HepG2 (cell line): ENCODE results near the gene LTA4H. TPM values are rescaled to one million over a fixed set of nuclear protein-coding genes. Genes with fewer than 3 reads are reported as not detected.

Source experiments
- ATAC-seq: fragments of 200-7000 bp; cut with Tn5 transposase; 3 replicates; pipeline ENCODE4 v1.9.1; 2020; ENCODE audit warnings: mild to moderate bottlenecking, moderate library complexity
- BruUV-seq: library from RNA; stranded (reverse); fragments of 400-500 nt; replicated peaks from 2 replicates; lab custom pipeline; 2021; lab: Mats Ljungman, UMichigan
- CTCF ChIA-PET: fragments of 300-600 bp; formaldehyde crosslinking; extraction: SDS; loops from one replicate; lab custom pipeline; 2021; ENCODE audit warnings: low total read pairs, inconsistent platforms, low intra/inter-chr PET ratio; lab: Yijun Ruan, JAX
- POLR2A ChIA-PET: fragments of 350-600 bp; sonication (Branson Sonifier 250); formaldehyde crosslinking; loops from one replicate; lab custom pipeline; 2020; ENCODE audit warnings: antibody characterized with exemption, inconsistent platforms; lab: Yijun Ruan, JAX
- DNase-seq: peaks from one replicate; pipeline ENCODE4 v3.0.0-alpha.2; 2015; ENCODE audit warnings: low spot score
- FAIRE-seq: peaks from 3 replicates; lab custom pipeline; 2011; peaks lifted over from hg19 to GRCh38; lab: Jason Lieb, UNC
- H2AFZ ChIP-seq: one replicate; pipeline ENCODE4 v1.6.1; 2011; ENCODE audit warnings: low read length, inconsistent platforms
- H3K27ac ChIP-seq: fragments of 300-600 bp; 3 replicates; pipeline ENCODE4 v1.8.0; 2011; ENCODE audit warnings: mixed run types, mild to moderate bottlenecking, mixed read lengths, low read length, inconsistent platforms; ENCODE audit not compliant: insufficient read depth; ENCODE audit errors: extremely low read length
- H3K27me3 ChIP-seq, 2 experiments: fragments of 200-600 bp in 1 of 2; 2 replicates in 1 of 2; 3 replicates in 1 of 2; pipeline versions ENCODE4 v1.6.0 to v1.8.0; 2011; ENCODE audit warnings: low read length in 2 of 2, mild to moderate bottlenecking in 2 of 2, moderate library complexity in 2 of 2, inconsistent platforms in 1 of 2; ENCODE audit not compliant: insufficient read depth in 2 of 2, control insufficient read depth in 1 of 2
- H3K36me3 ChIP-seq, 2 experiments: fragments of 200-600 bp in 1 of 2; replicated peaks in 1 of 2; 2 replicates in 1 of 2; 3 replicates in 1 of 2; pipeline versions ENCODE4 v1.5.1 to v1.8.0; 2011; ENCODE audit warnings: low read length in 2 of 2, inconsistent platforms in 1 of 2; ENCODE audit not compliant: insufficient read depth in 2 of 2, control insufficient read depth in 1 of 2
- H3K4me1 ChIP-seq: 2 replicates; pipeline ENCODE4 v1.5.1; 2012; ENCODE audit warnings: low read length, inconsistent platforms; ENCODE audit not compliant: insufficient read depth
- H3K4me2 ChIP-seq: 2 replicates; pipeline ENCODE4 v1.6.0; 2011; ENCODE audit warnings: low read depth, low read length, inconsistent platforms
- H3K4me3 ChIP-seq, 3 experiments: fragments of 200-600 bp in 1 of 3; sonication (generic), shearing (Covaris generic) in 1 of 3; replicated peaks in 1 of 3; 2 replicates each; pipeline ENCODE4 v1.5.1; 2011 to 2016; ENCODE audit warnings: low read length in 3 of 3, inconsistent platforms in 2 of 3, low read depth in 2 of 3, mild to moderate bottlenecking in 2 of 3, control low read depth in 1 of 3, mixed read lengths in 1 of 3; ENCODE audit not compliant: insufficient read depth in 1 of 3
- H3K79me2 ChIP-seq: one replicate; pipeline ENCODE4 v1.6.1; 2011; ENCODE audit warnings: low read length, inconsistent platforms; ENCODE audit not compliant: insufficient read depth
- H3K9ac ChIP-seq: 2 replicates; pipeline ENCODE4 v1.6.0; 2011; ENCODE audit warnings: mild to moderate bottlenecking, low read depth, low read length, inconsistent platforms; ENCODE audit not compliant: insufficient read depth
- H3K9me3 ChIP-seq: 2 replicates; pipeline ENCODE4 v1.5.1; 2012; ENCODE audit warnings: mild to moderate bottlenecking, low read length
- H4K20me1 ChIP-seq: 2 replicates; pipeline ENCODE4 v1.6.0; 2011; ENCODE audit warnings: inconsistent platforms, mild to moderate bottlenecking, low read length, moderate library complexity; ENCODE audit not compliant: insufficient read depth
- ARNTL ChIP-seq: sonication (generic); formaldehyde crosslinking; IDR thresholded peaks from 2 replicates; pipeline ENCODE4 v1.4.0; 2020; ENCODE audit warnings: mild to moderate bottlenecking, missing genetic modification reagents
- ATF7 ChIP-seq, 2 experiments: fragments of 450-650 bp in 1 of 2; sonication (generic) in 1 of 2; formaldehyde crosslinking in 1 of 2; IDR thresholded peaks; 2 replicates each; pipeline versions ENCODE4 v1.4.0 to v1.6.1; 2016 to 2020; ENCODE audit warnings: antibody characterized with exemption in 1 of 2, mild to moderate bottlenecking in 1 of 2, missing genetic modification reagents in 1 of 2
- CEBPZ ChIP-seq: IDR thresholded peaks from 2 replicates; pipeline ENCODE4 v1.6.1; 2012; ENCODE audit warnings: low read length, improper control_type of control experiment
- ELF3 ChIP-seq: IDR thresholded peaks from 2 replicates; pipeline ENCODE4 v1.6.1; 2016; ENCODE audit warnings: missing genetic modification reagents, missing compliant biosample characterization
- NFYB ChIP-seq: sonication (generic); formaldehyde crosslinking; IDR thresholded peaks from 2 replicates; pipeline ENCODE4 v1.4.0; 2020; ENCODE audit warnings: missing genetic modification reagents
- SAFB2 ChIP-seq: sonication (generic); formaldehyde crosslinking; IDR thresholded peaks from 2 replicates; pipeline ENCODE4 v1.5.1; 2020; ENCODE audit warnings: missing genetic modification reagents, low read depth, mild to moderate bottlenecking, borderline replicate concordance
- SP140L ChIP-seq: sonication (generic); formaldehyde crosslinking; IDR thresholded peaks from 2 replicates; pipeline ENCODE4 v1.4.0; 2020; ENCODE audit warnings: missing genetic modification reagents, borderline replicate concordance
- ZMAT5 ChIP-seq: sonication (generic); formaldehyde crosslinking; IDR thresholded peaks from 2 replicates; pipeline ENCODE4 v1.5.0; 2020; ENCODE audit warnings: mild to moderate bottlenecking, low read depth, missing genetic modification reagents, borderline replicate concordance
- ZNF598 ChIP-seq: sonication (generic); formaldehyde crosslinking; IDR thresholded peaks from 2 replicates; pipeline ENCODE4 v1.5.1; 2020; ENCODE audit warnings: mild to moderate bottlenecking, missing genetic modification reagents, borderline replicate concordance
- WGBS: methylation state at CpG from one replicate; pipeline ENCODE4 v1.1.6; 2017; ENCODE audit warnings: low lambda C conversion rate; 5-methylcytosine and 5-hydroxymethylcytosine counted together
- in situ Hi-C: cut with HindIII; loops from 2 replicates; pipeline ENCODE4 v1.10.0; 2017; ENCODE audit warnings: low pct_unique_long_range_greater_than_20kb; ENCODE audit not compliant: extremely low pct_ligation_motif_present
- intact Hi-C: fragments of 100-400 bp; cut with micrococcal nuclease; formaldehyde crosslinking; loops from one replicate; pipeline ENCODE4 v1.10.0; 2022; ENCODE audit not compliant: unreplicated experiment
- polyA plus RNA-seq, 8 experiments: library from polyadenylated mRNA; depleted of rRNA in 3 of 8; stranded (reverse) in 7 of 8; unstranded in 1 of 8; fragments of >200 nt; fragmentation: Illumina TruSeq in 4 of 8; extraction: Trizol in 4 of 8; gene quantifications; 2 replicates each; pipeline versions ENCODE4 v1.2.1 to v1.2.3, GENCODE V29; 2011 to 2016; ENCODE audit warnings: low read depth in 4 of 8, missing spikeins in 1 of 8, mixed read lengths in 1 of 8; ENCODE audit not compliant: insufficient read depth in 1 of 8
- total RNA-seq, 5 experiments: library from RNA; depleted of rRNA; stranded (reverse); fragments of >200 nt; fragmentation: Illumina TruSeq; extraction: Trizol; gene quantifications; 2 replicates each; pipeline ENCODE4 v1.2.3, GENCODE V29; 2016; ENCODE audit warnings: low read depth in 1 of 5

The LTA4H gene
- total and polyA plus RNA-seq, 2 of the 13 experiments (the other 11 are each of a cell fraction or from before 2014, with no cell fraction given), result 87.5 to 90.4 TPM

GRCh38 chr12:95994476-95994875, 40.9 kb downstream of the LTA4H start:
- Histone ChIP-seq H3K79me2 (no peaks in the 10 kb centered on the region), H2AFZ (no peak overlapping the region), H3K4me3 (no peak overlapping the region; a peak in 1 of 6 replicates), H3K36me3 (no peaks in the 10 kb centered on the region; a peak in 1 of 5 replicates), H3K9me3 (no peaks in the 10 kb centered on the region), H3K9ac (no peak overlapping the region), H3K4me2 (peak overlapping the region; percentile 72; the same call in 1 of the 2 replicates), H3K27ac (no peak overlapping the region), H4K20me1 (no peaks in the 10 kb centered on the region), H3K4me1 (peaks cover 54% of the 10 kb centered on the region), H3K27me3 (no peaks in the 10 kb centered on the region)
- FAIRE-seq, result no peak
- intact Hi-C loops (no loop called here), in situ Hi-C loops (loop anchor here (25.0 kb wide), 1 partner anchor 407 kb away; no protein-coding TSS in a partner anchor)
- POLR2A ChIA-PET, result interaction anchor here (1.1 to 5.2 kb wide), 5 partner anchors 20 to 51 kb away, joined by 3 to 43 read pairs (median 24); partner anchors contain the start of genes AMDHD1 and CCDC38
- BruUV-seq, result no TSS peak
- CTCF ChIA-PET, result no interaction called here
- peak; percentile 40; the same call in 1 of the 2 replicates for TF ChIP-seq ZNF598 (CRISPR knock-in tag)
- TF ChIP-seq ZMAT5 (CRISPR knock-in tag), result no peak
- DNase-seq, result no peak
- WGBS, result 89% methylated on average over 4 of the region's 5 CpGs
- no peak for ATAC-seq

DNA sequence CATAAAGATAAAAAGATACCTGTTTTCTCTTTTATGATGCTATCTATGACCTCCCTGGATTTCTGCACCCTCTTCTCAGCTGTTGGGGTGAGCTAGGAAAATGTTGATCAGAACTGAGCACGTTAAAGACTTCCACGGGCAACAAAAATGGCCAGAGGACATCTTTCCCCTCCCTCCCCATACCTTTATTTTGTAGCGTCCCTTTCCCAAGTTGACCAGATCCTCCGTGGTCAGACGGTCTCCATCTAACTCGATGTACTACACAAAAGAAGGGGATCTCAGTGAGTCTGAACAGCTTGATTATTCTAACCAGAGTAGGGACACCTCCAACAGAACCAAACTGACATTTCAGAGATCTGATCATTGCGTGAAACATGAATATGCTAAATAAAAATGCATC, 41.5 kb downstream of the LTA4H start:
- WGBS, result 91% methylated on average over 7 of the region's 7 CpGs
- DNase-seq (no peak), FAIRE-seq (no peak), ATAC-seq (no peak)
- ChIA-PET POLR2A (interaction anchor here (1.2 to 5.2 kb wide), 3 partner anchors 19 to 51 kb away, joined by 3 to 43 read pairs (median 30); partner anchors contain the start of genes AMDHD1 and CCDC38), CTCF (no interaction called here)
- no peaks in the 10 kb centered on the region for H3K27me3 ChIP-seq
- no peaks in the 10 kb centered on the region for H3K9me3 ChIP-seq
- no peaks in the 10 kb centered on the region for H4K20me1 ChIP-seq
- peaks cover 51% of the 10 kb centered on the region for H3K4me1 ChIP-seq
- no peak overlapping the region for H3K4me3 ChIP-seq
- H3K9ac ChIP-seq, result no peak overlapping the region
- intact Hi-C loops (no loop called here), in situ Hi-C loops (loop anchor here (25.0 kb wide), 1 partner anchor 407 kb away; no protein-coding TSS in a partner anchor)
- no peak overlapping the region for H2AFZ ChIP-seq
- H3K27ac ChIP-seq, result no peak overlapping the region
- no TSS peak for BruUV-seq
- H3K36me3 ChIP-seq, result no peaks in the 10 kb centered on the region; a peak in 1 of 5 replicates
- H3K79me2 ChIP-seq, result no peaks in the 10 kb centered on the region
- 0 out of 2 replicates have a peak overlapping the region, but pooled peaks have one; percentile 11 for H3K4me2 ChIP-seq
- TF ChIP-seq ELF3, result no peak
- TF ChIP-seq CEBPZ, result no peak
- TF ChIP-seq ATF7 (IDR thresholded peaks at IDR 0.05), result no peak
- TF ChIP-seq ATF7 (CRISPR knock-in tag; IDR thresholded peaks at IDR 0.05), result no peak
- no peak for TF ChIP-seq NFYB
- no peak for TF ChIP-seq ARNTL (CRISPR knock-in tag)
- TF ChIP-seq SAFB2, result no peak
- no peak for TF ChIP-seq SP140L (CRISPR knock-in tag)
